ENCODE measurements around the gene GSX2.
"Not testable (repeated sequence)": the region's sequence is repeated elsewhere in the genome, so short reads cannot be mapped to it uniquely, and the experiment has no call there.

Gene GSX2

GRCh38 chr4:54118850-54119589 is 19.1 kb downstream of the GSX2 start:
- no peak overlapping the region for H2AFZ ChIP-seq (ENCODE audit: low read depth, low read length, severe bottlenecking)
- no peaks in the 10 kb centered on the region for H3K36me3 ChIP-seq (ENCODE audit: low read length)
- no peaks in the 10 kb centered on the region for H3K27me3 ChIP-seq (ENCODE audit: low read length)
- no peaks in the 10 kb centered on the region for H3K9me2 ChIP-seq (replicated peaks; ENCODE audit: insufficient read depth, low read length)
- no peaks in the 10 kb centered on the region for H3K79me2 ChIP-seq (ENCODE audit: insufficient read depth, low read length)
- TF ChIP-seq EZH2phosphoT487 (conservative IDR thresholded peaks at IDR 0.05; ENCODE audit: low read length), result no peak
- TF ChIP-seq CTCF (IDR thresholded peaks at IDR 0.05; ENCODE audit: insufficient read depth, low read length, poor library complexity, severe bottlenecking), result no peak
- H3K4me2 ChIP-seq (ENCODE audit: low read depth, low read length, poor library complexity, severe bottlenecking), result no peak overlapping the region
- no peak overlapping the region for H3K27ac ChIP-seq (ENCODE audit: low read depth, low read length)
- no peaks in the 10 kb centered on the region for H4K20me1 ChIP-seq (ENCODE audit: low read depth, low read length)
- no peaks in the 10 kb centered on the region for H3K9me3 ChIP-seq (ENCODE audit: insufficient read depth, low read length)
- H3K4me3 ChIP-seq (ENCODE audit: insufficient read depth, low read length, poor library complexity, severe bottlenecking), result no peak overlapping the region
- no peak overlapping the region for H3K9ac ChIP-seq (ENCODE audit: low read length)
- H3F3A ChIP-seq (ENCODE audit: insufficient read depth), result no peaks in the 10 kb centered on the region

- no peaks in the 10 kb centered on the region for H3K79me2 ChIP-seq (ENCODE audit: insufficient read depth, low read length)
- H3F3A ChIP-seq (ENCODE audit: insufficient read depth), result no peaks in the 10 kb centered on the region
- H3K27ac ChIP-seq (ENCODE audit: low read depth, low read length), result no peak overlapping the region
- no peaks in the 10 kb centered on the region for H4K20me1 ChIP-seq (ENCODE audit: low read depth, low read length)
- no peaks in the 10 kb centered on the region for H3K27me3 ChIP-seq (ENCODE audit: low read length)
- TF ChIP-seq EZH2phosphoT487 (conservative IDR thresholded peaks at IDR 0.05; ENCODE audit: low read length) (no peak), CTCF (IDR thresholded peaks at IDR 0.05; ENCODE audit: insufficient read depth, low read length, poor library complexity, severe bottlenecking) (no peak)
- H3K4me2 ChIP-seq (ENCODE audit: low read depth, low read length, poor library complexity, severe bottlenecking), result no peak overlapping the region
- no peak overlapping the region for H3K9ac ChIP-seq (ENCODE audit: low read length)
- H3K9me3 ChIP-seq (ENCODE audit: insufficient read depth, low read length), result no peaks in the 10 kb centered on the region
- no peak overlapping the region for H3K4me3 ChIP-seq (ENCODE audit: insufficient read depth, low read length, poor library complexity, severe bottlenecking)
- no peaks in the 10 kb centered on the region for H3K9me2 ChIP-seq (replicated peaks; ENCODE audit: insufficient read depth, low read length)
- no peaks in the 10 kb centered on the region for H3K36me3 ChIP-seq (ENCODE audit: low read length)
- no peak overlapping the region for H2AFZ ChIP-seq (ENCODE audit: low read depth, low read length, severe bottlenecking)
Observed at GRCh38 chr4:54120518-54120917, 20.6 kb downstream of the GSX2 start.

GRCh38 chr4:54127660-54128059 is 27.7 kb downstream of the GSX2 start:
- Histone ChIP-seq H3F3A (ENCODE audit: insufficient read depth) (no peaks in the 10 kb centered on the region), H3K9ac (ENCODE audit: low read length) (no peak overlapping the region), H3K27ac (ENCODE audit: low read depth, low read length) (no peak overlapping the region), H4K20me1 (ENCODE audit: low read depth, low read length) (no peaks in the 10 kb centered on the region), H3K4me3 (ENCODE audit: insufficient read depth, low read length, poor library complexity, severe bottlenecking) (no peak overlapping the region), H3K27me3 (ENCODE audit: low read length) (no peaks in the 10 kb centered on the region), H3K36me3 (ENCODE audit: low read length) (no peaks in the 10 kb centered on the region), H2AFZ (ENCODE audit: low read depth, low read length, severe bottlenecking) (no peak overlapping the region), H3K9me2 (replicated peaks; ENCODE audit: insufficient read depth, low read length) (no peaks in the 10 kb centered on the region), H3K9me3 (ENCODE audit: insufficient read depth, low read length) (no peaks in the 10 kb centered on the region), H3K79me2 (ENCODE audit: insufficient read depth, low read length) (no peaks in the 10 kb centered on the region), H3K4me2 (ENCODE audit: low read depth, low read length, poor library complexity, severe bottlenecking) (no peak overlapping the region)
- TF ChIP-seq CTCF (IDR thresholded peaks at IDR 0.05; ENCODE audit: insufficient read depth, low read length, poor library complexity, severe bottlenecking) (no peak), EZH2phosphoT487 (conservative IDR thresholded peaks at IDR 0.05; ENCODE audit: low read length) (no peak)

GRCh38 chr4:54128694-54129093 is 28.7 kb downstream of the GSX2 start:
- not testable (repeated sequence) for H3K4me3 ChIP-seq (ENCODE audit: insufficient read depth, low read length, poor library complexity, severe bottlenecking); H4K20me1 ChIP-seq (ENCODE audit: low read depth, low read length); H3K79me2 ChIP-seq (ENCODE audit: insufficient read depth, low read length); H3K9ac ChIP-seq (ENCODE audit: low read length); H3F3A ChIP-seq (ENCODE audit: insufficient read depth); H3K9me3 ChIP-seq (ENCODE audit: insufficient read depth, low read length); H3K36me3 ChIP-seq (ENCODE audit: low read length); H2AFZ ChIP-seq (ENCODE audit: low read depth, low read length, severe bottlenecking); H3K27ac ChIP-seq (ENCODE audit: low read depth, low read length); H3K9me2 ChIP-seq (replicated peaks; ENCODE audit: insufficient read depth, low read length); H3K4me2 ChIP-seq (ENCODE audit: low read depth, low read length, poor library complexity, severe bottlenecking); H3K27me3 ChIP-seq (ENCODE audit: low read length)

Measured in SU-DHL-6 (cell line).